IgD-negative memory B cell (primary cell): ENCODE data around the gene HMCN2. TPM values are rescaled to one million over a fixed set of nuclear protein-coding genes. Genes with fewer than 3 reads are reported as not detected.
A peak's percentile ranks its signal among the peaks of the same experiment; 100 is the strongest.

Source experiments
- H3K27ac Mint-ChIP-seq, 3 donors: one replicate each; pipeline ENCODE4 v1.8.0; 2020 to 2022; ENCODE audit warnings: mild to moderate bottlenecking in 3 of 3, mixed read lengths in 3 of 3, moderate library complexity in 1 of 3
- H3K27me3 Mint-ChIP-seq: one replicate; pipeline ENCODE4 v1.8.0; 2021; ENCODE audit warnings: mixed read lengths
- H3K36me3 Mint-ChIP-seq: one replicate; pipeline ENCODE4 v1.8.0; 2020; ENCODE audit warnings: mild to moderate bottlenecking, mixed read lengths
- H3K4me1 Mint-ChIP-seq, 3 donors: one replicate each; pipeline ENCODE4 v1.8.0; 2020 to 2022; ENCODE audit warnings: mixed read lengths in 3 of 3, mild to moderate bottlenecking in 1 of 3
- H3K4me3 Mint-ChIP-seq, 4 donors: one replicate each; pipeline ENCODE4 v1.8.0; 2020 to 2022; ENCODE audit warnings: mild to moderate bottlenecking in 4 of 4, mixed read lengths in 4 of 4, moderate library complexity in 3 of 4
- H3K9me3 Mint-ChIP-seq, 3 donors: one replicate each; pipeline ENCODE4 v1.8.0; 2020 to 2021; ENCODE audit warnings: mixed read lengths in 3 of 3, mild to moderate bottlenecking in 1 of 3
- polyA plus RNA-seq: library from polyadenylated mRNA; unstranded; fragments of 300-500 nt; fragmentation: Illumina TruSeq; gene quantifications from one replicate; pipeline ENCODE4 v1.2.3, GENCODE V29; 2021

The HMCN2 gene
- polyA plus RNA-seq, 1 donor from 2014 or later, result not detected

DNA sequence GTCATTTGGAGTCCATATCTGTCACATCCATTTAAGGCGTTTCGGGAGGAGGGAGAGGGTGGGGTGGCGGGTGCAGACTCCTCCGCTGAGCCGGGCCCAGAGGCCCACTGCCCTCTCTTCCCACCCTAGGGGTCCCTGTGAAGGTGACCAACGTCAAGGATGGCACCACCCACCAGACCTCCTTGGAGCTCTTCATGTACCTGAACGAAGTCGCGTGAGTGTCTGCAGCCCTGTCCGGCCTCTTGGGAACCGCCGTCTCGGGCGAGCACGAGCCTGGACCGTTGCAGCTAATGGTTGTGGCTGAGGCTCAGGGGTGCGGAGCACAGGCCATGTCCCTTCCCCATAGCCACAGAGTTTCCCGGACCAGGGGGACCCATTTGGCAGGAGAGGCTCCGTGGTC is 214.0 kb downstream of the HMCN2 start:
- H3K27me3 Mint-ChIP-seq, result peaks cover 17% of the 10 kb centered on the region
- peak overlapping the region in 1 of 3 donors; percentile 53 for H3K27ac Mint-ChIP-seq
- H3K9me3 Mint-ChIP-seq, result no peaks in the 10 kb centered on the region
- no peaks in the 10 kb centered on the region for H3K36me3 Mint-ChIP-seq
- H3K4me3 Mint-ChIP-seq, result no peak overlapping the region
- H3K4me1 Mint-ChIP-seq, result peaks cover 0 to 2% (median 0%) of the 10 kb centered on the region in 3 donors

DNA sequence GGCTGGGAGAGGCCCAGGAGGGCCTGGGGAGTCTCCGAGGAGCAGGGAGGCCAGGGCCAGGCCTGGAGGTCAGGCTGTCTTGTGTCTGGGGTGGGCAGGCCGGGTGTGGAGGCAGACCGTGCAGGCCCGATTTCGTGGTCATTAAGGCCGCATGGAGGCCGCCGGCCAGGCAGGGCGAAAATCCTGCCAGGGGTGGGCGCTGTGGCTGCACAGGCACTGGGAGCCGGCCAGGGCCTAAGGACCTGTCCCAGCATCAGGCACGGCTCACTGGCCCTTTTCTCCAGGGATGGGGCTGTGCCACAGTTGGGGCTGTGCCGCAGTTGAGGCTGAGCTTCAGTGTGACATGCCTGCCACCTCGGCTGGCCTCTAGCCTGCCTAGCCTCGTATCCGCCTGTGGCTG is 215.1 kb downstream of the HMCN2 start:
- no peaks in the 10 kb centered on the region for H3K4me1 Mint-ChIP-seq
- H3K27me3 Mint-ChIP-seq, result peaks cover 14% of the 10 kb centered on the region
- H3K4me3 Mint-ChIP-seq, result no peak overlapping the region
- no peaks in the 10 kb centered on the region for H3K36me3 Mint-ChIP-seq
- H3K27ac Mint-ChIP-seq, result no peak overlapping the region
- no peaks in the 10 kb centered on the region for H3K9me3 Mint-ChIP-seq

DNA sequence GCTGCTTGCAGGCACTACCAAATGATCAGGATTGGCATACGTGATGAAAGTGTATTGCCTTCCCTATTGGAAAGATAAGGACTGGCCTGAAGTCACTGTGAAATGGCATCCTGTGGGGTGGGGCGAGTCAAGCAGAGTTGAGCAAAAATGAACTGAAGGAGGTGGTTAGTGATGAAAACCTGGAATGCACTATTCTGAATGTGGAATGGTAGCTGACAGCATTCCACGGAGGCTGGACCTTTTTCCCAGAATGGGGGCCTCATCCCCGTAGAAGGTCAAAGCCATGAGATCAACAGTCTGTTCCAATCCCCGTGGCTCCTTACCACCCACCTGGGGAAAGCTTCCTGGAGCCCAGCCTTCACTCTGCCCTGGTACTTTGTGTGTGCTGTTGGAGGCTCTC is 216.9 kb downstream of the HMCN2 start:
- Mint-ChIP-seq H3K4me1 (no peaks in the 10 kb centered on the region), H3K9me3 (no peaks in the 10 kb centered on the region), H3K27me3 (peaks cover 14% of the 10 kb centered on the region), H3K4me3 (no peak overlapping the region), H3K36me3 (no peaks in the 10 kb centered on the region), H3K27ac (no peak overlapping the region)

DNA sequence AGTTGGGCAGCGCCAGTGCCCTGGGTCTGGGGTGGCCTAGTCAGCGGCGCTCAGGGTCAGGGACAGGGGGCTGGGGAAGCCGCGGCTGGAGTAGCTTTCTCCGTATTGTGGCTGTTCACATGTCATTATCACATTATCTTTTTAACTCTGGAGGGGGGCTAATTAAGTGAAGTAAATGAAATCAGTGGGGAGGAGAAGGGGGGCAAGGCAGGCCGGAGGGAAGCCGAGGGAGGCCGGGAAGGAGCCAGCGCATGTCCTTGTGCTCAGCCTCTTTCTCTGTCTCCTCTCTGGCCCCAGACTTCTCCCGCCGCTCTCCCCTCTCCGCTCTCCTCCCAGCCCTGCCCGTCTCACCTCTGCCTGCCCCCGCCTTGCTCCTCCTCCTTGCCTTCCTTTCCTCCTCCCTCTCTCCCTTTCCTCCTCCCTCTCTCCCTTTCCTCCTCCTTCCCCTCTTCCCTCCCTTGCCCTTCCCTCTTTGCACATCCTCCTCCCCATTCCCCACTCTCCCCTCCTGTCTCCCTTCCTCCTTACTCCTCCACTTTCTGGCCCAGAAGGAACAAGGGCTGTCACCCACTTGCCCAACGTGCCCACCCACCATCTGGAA is 217.9 kb downstream of the HMCN2 start:
- no peaks in the 10 kb centered on the region for H3K4me1 Mint-ChIP-seq
- H3K4me3 Mint-ChIP-seq, result no peak overlapping the region
- peaks cover 14% of the 10 kb centered on the region for H3K27me3 Mint-ChIP-seq
- no peaks in the 10 kb centered on the region for H3K36me3 Mint-ChIP-seq
- no peaks in the 10 kb centered on the region for H3K9me3 Mint-ChIP-seq
- H3K27ac Mint-ChIP-seq, result no peak overlapping the region

Other genes with a start within 250 kb of the HMCN2 start
- gene FNBP1, start 222.6 kb upstream of the HMCN2 start, polyA plus RNA-seq, result 173 TPM
- gene GPR107, start 211.9 kb upstream of the HMCN2 start, polyA plus RNA-seq, result 2.1 TPM
- gene NCS1, start 93.4 kb upstream of the HMCN2 start, polyA plus RNA-seq, result not detected
- not detected for gene ASS1, start 179.2 kb downstream of the HMCN2 start, polyA plus RNA-seq